ENCODE data around the gene CEP41. TPM values are rescaled to one million over a fixed set of nuclear protein-coding genes. Genes with fewer than 3 reads are reported as not detected.
A peak's percentile ranks its signal among the peaks of the same experiment; 100 is the strongest.

Gene CEP41
- total and polyA plus RNA-seq, 2 experiments from 2014 or later, result 17.4 to 25.0 TPM

- TF ChIP-seq, protein P1, sequence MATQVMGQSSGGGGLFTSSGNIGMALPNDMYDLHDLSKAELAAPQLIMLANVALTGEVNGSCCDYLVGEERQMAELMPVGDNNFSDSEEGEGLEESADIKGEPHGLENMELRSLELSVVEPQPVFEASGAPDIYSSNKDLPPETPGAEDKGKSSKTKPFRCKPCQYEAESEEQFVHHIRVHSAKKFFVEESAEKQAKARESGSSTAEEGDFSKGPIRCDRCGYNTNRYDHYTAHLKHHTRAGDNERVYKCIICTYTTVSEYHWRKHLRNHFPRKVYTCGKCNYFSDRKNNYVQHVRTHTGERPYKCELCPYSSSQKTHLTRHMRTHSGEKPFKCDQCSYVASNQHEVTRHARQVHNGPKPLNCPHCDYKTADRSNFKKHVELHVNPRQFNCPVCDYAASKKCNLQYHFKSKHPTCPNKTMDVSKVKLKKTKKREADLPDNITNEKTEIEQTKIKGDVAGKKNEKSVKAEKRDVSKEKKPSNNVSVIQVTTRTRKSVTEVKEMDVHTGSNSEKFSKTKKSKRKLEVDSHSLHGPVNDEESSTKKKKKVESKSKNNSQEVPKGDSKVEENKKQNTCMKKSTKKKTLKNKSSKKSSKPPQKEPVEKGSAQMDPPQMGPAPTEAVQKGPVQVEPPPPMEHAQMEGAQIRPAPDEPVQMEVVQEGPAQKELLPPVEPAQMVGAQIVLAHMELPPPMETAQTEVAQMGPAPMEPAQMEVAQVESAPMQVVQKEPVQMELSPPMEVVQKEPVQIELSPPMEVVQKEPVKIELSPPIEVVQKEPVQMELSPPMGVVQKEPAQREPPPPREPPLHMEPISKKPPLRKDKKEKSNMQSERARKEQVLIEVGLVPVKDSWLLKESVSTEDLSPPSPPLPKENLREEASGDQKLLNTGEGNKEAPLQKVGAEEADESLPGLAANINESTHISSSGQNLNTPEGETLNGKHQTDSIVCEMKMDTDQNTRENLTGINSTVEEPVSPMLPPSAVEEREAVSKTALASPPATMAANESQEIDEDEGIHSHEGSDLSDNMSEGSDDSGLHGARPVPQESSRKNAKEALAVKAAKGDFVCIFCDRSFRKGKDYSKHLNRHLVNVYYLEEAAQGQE (IDR thresholded peaks at IDR 0.05; ENCODE audit: unreplicated experiment), result no peak
- TF ChIP-seq POLR2AphosphoS5 (IDR thresholded peaks at IDR 0.05; ENCODE audit: low read depth) (no peak), JUNB (IDR thresholded peaks at IDR 0.05; ENCODE audit: unreplicated experiment) (no peak), EZH2 (IDR thresholded peaks at IDR 0.05; ENCODE audit: low read depth, unreplicated experiment) (no peak), STAT1 (IDR thresholded peaks at IDR 0.05; ENCODE audit: unreplicated experiment) (no peak), NANOG (IDR thresholded peaks at IDR 0.05; ENCODE audit: borderline replicate concordance) (no peak)
- TF ChIP-seq, protein P2, sequence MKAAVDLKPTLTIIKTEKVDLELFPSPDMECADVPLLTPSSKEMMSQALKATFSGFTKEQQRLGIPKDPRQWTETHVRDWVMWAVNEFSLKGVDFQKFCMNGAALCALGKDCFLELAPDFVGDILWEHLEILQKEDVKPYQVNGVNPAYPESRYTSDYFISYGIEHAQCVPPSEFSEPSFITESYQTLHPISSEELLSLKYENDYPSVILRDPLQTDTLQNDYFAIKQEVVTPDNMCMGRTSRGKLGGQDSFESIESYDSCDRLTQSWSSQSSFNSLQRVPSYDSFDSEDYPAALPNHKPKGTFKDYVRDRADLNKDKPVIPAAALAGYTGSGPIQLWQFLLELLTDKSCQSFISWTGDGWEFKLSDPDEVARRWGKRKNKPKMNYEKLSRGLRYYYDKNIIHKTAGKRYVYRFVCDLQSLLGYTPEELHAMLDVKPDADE (IDR thresholded peaks at IDR 0.05), result no peak
These were observed 23.0 kb upstream of the CEP41 start (continued) for GRCh38 chr7:130463553-130464434.

- no peak overlapping the region for H3K27ac Mint-ChIP-seq
- no peaks in the 10 kb centered on the region for H3K27me3 ChIP-seq (ENCODE audit: insufficient read depth)
- DNase-seq (ENCODE audit: low spot score), result no peak
- H3K79me2 ChIP-seq (replicated peaks; ENCODE audit: insufficient read depth), result no peaks in the 10 kb centered on the region
- H3K4me1 Mint-ChIP-seq, result no peaks in the 10 kb centered on the region
- H3K36me3 ChIP-seq (ENCODE audit: insufficient read depth), result no peaks in the 10 kb centered on the region
- no peak overlapping the region for H3K4me3 Mint-ChIP-seq
- no peak overlapping the region for H3K27ac ChIP-seq (ENCODE audit: low read depth)
- no peaks in the 10 kb centered on the region for H3K4me1 ChIP-seq (ENCODE audit: insufficient read depth)
- no peak for ATAC-seq
- peaks cover 8% of the 10 kb centered on the region; the same call in 2 of the 3 replicates for H3K36me3 Mint-ChIP-seq (ENCODE audit: low read depth)
- no peaks in the 10 kb centered on the region for H3F3A ChIP-seq (replicated peaks; ENCODE audit: low read depth)
- no peak overlapping the region for H3K4me3 ChIP-seq
- no peak overlapping the region for H3K4me2 ChIP-seq
- peak overlapping the region; percentile 84; the same call in 1 of the 2 replicates for H2AFZ ChIP-seq
- no peaks in the 10 kb centered on the region for H3K27me3 Mint-ChIP-seq (ENCODE audit: insufficient read depth, low read depth, poor library complexity)
- H4K20me1 ChIP-seq (replicated peaks; ENCODE audit: insufficient read depth), result no peaks in the 10 kb centered on the region
- no peaks in the 10 kb centered on the region for H3K9me2 ChIP-seq (ENCODE audit: insufficient read depth)
- H3K9me3 Mint-ChIP-seq, result peaks cover 19% of the 10 kb centered on the region
- TF ChIP-seq, protein P3, sequence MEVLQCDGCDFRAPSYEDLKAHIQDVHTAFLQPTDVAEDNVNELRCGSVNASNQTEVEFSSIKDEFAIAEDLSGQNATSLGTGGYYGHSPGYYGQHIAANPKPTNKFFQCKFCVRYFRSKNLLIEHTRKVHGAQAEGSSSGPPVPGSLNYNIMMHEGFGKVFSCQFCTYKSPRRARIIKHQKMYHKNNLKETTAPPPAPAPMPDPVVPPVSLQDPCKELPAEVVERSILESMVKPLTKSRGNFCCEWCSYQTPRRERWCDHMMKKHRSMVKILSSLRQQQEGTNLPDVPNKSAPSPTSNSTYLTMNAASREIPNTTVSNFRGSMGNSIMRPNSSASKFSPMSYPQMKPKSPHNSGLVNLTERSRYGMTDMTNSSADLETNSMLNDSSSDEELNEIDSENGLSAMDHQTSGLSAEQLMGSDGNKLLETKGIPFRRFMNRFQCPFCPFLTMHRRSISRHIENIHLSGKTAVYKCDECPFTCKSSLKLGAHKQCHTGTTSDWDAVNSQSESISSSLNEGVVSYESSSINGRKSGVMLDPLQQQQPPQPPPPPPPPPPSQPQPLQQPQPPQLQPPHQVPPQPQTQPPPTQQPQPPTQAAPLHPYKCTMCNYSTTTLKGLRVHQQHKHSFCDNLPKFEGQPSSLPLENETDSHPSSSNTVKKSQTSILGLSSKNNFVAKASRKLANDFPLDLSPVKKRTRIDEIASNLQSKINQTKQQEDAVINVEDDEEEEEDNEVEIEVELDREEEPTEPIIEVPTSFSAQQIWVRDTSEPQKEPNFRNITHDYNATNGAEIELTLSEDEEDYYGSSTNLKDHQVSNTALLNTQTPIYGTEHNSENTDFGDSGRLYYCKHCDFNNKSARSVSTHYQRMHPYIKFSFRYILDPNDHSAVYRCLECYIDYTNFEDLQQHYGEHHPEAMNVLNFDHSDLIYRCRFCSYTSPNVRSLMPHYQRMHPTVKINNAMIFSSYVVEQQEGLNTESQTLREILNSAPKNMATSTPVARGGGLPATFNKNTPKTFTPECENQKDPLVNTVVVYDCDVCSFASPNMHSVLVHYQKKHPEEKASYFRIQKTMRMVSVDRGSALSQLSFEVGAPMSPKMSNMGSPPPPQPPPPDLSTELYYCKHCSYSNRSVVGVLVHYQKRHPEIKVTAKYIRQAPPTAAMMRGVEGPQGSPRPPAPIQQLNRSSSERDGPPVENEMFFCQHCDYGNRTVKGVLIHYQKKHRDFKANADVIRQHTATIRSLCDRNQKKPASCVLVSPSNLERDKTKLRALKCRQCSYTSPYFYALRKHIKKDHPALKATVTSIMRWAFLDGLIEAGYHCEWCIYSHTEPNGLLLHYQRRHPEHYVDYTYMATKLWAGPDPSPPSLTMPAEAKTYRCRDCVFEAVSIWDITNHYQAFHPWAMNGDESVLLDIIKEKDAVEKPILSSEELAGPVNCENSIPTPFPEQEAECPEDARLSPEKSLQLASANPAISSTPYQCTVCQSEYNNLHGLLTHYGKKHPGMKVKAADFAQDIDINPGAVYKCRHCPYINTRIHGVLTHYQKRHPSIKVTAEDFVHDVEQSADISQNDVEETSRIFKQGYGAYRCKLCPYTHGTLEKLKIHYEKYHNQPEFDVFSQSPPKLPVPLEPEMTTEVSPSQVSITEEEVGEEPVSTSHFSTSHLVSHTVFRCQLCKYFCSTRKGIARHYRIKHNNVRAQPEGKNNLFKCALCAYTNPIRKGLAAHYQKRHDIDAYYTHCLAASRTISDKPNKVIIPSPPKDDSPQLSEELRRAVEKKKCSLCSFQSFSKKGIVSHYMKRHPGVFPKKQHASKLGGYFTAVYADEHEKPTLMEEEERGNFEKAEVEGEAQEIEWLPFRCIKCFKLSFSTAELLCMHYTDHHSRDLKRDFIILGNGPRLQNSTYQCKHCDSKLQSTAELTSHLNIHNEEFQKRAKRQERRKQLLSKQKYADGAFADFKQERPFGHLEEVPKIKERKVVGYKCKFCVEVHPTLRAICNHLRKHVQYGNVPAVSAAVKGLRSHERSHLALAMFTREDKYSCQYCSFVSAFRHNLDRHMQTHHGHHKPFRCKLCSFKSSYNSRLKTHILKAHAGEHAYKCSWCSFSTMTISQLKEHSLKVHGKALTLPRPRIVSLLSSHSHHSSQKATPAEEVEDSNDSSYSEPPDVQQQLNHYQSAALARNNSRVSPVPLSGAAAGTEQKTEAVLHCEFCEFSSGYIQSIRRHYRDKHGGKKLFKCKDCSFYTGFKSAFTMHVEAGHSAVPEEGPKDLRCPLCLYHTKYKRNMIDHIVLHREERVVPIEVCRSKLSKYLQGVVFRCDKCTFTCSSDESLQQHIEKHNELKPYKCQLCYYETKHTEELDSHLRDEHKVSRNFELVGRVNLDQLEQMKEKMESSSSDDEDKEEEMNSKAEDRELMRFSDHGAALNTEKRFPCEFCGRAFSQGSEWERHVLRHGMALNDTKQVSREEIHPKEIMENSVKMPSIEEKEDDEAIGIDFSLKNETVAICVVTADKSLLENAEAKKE (CRISPR knock-in tag; IDR thresholded peaks at IDR 0.05), result no peak
- TF ChIP-seq, protein P4, sequence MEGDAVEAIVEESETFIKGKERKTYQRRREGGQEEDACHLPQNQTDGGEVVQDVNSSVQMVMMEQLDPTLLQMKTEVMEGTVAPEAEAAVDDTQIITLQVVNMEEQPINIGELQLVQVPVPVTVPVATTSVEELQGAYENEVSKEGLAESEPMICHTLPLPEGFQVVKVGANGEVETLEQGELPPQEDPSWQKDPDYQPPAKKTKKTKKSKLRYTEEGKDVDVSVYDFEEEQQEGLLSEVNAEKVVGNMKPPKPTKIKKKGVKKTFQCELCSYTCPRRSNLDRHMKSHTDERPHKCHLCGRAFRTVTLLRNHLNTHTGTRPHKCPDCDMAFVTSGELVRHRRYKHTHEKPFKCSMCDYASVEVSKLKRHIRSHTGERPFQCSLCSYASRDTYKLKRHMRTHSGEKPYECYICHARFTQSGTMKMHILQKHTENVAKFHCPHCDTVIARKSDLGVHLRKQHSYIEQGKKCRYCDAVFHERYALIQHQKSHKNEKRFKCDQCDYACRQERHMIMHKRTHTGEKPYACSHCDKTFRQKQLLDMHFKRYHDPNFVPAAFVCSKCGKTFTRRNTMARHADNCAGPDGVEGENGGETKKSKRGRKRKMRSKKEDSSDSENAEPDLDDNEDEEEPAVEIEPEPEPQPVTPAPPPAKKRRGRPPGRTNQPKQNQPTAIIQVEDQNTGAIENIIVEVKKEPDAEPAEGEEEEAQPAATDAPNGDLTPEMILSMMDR (conservative IDR thresholded peaks at IDR 0.05; ENCODE audit: low read depth in 2 of 2), result no peak
- TF ChIP-seq, protein P2 (IDR thresholded peaks at IDR 0.05), result no peak
These were observed 20.5 kb upstream of the CEP41 start for GRCh38 chr7:130461272-130461671.

All from GM23338 (cell line).